Nephron (organoid): Measurements from ENCODE around the gene NAV2.
A peak's percentile ranks its signal among the peaks of the same experiment; 100 is the strongest.

Experiments used
- H3K27ac Mint-ChIP-seq, 3 experiments: 2 replicates each; pipeline ENCODE4 v1.8.0; 2020; ENCODE audit warnings: mixed read lengths in 3 of 3, mild to moderate bottlenecking in 2 of 3, moderate library complexity in 1 of 3
- H3K27me3 Mint-ChIP-seq: 2 replicates; pipeline ENCODE4 v1.8.0; 2021; ENCODE audit warnings: low read depth, mild to moderate bottlenecking, moderate library complexity, mixed read lengths
- H3K36me3 Mint-ChIP-seq: 2 replicates; pipeline ENCODE4 v1.8.0; 2020; ENCODE audit warnings: low read depth, mixed read lengths
- H3K4me1 Mint-ChIP-seq: 2 replicates; pipeline ENCODE4 v1.8.0; 2020; ENCODE audit warnings: mixed read lengths
- H3K4me3 Mint-ChIP-seq, 3 experiments: 2 replicates each; pipeline ENCODE4 v1.8.0; 2020; ENCODE audit warnings: mild to moderate bottlenecking in 3 of 3, mixed read lengths in 3 of 3, moderate library complexity in 2 of 3
- H3K9me3 Mint-ChIP-seq: 2 replicates; pipeline ENCODE4 v1.8.0; 2020; ENCODE audit warnings: mixed read lengths
- CTCF ChIP-seq, 3 experiments: fragments of 200-600 bp; sonication (generic); IDR thresholded peaks; one replicate each; pipeline ENCODE4 v1.5.0; 2021; ENCODE audit warnings: antibody characterized with exemption in 3 of 3; ENCODE audit not compliant: unreplicated experiment in 3 of 3

The NAV2 gene

GRCh38 chr11:20010156-20010850 lies 297.7 kb downstream of the NAV2 start:
- H3K4me3 Mint-ChIP-seq, result no peak overlapping the region
- no peaks in the 10 kb centered on the region for H3K36me3 Mint-ChIP-seq
- no peaks in the 10 kb centered on the region for H3K27me3 Mint-ChIP-seq
- no peaks in the 10 kb centered on the region for H3K9me3 Mint-ChIP-seq
- H3K4me1 Mint-ChIP-seq, result peaks cover 26% of the 10 kb centered on the region
- no peak for TF ChIP-seq CTCF (IDR thresholded peaks at IDR 0.05; ENCODE audit: unreplicated experiment in 3 of 3)
- H3K27ac Mint-ChIP-seq, result no peak overlapping the region

GRCh38 chr11:20010851-20011225 lies 298.2 kb downstream of the NAV2 start:
- Mint-ChIP-seq H3K4me3 (no peak overlapping the region), H3K27me3 (no peaks in the 10 kb centered on the region), H3K36me3 (no peaks in the 10 kb centered on the region), H3K9me3 (no peaks in the 10 kb centered on the region), H3K27ac (no peak overlapping the region), H3K4me1 (peaks cover 32% of the 10 kb centered on the region)
- no peak for TF ChIP-seq CTCF (IDR thresholded peaks at IDR 0.05; ENCODE audit: unreplicated experiment in 3 of 3)

- peak overlapping the region in 1 of 3 experiments; percentile 61 for H3K27ac Mint-ChIP-seq
- H3K9me3 Mint-ChIP-seq, result no peaks in the 10 kb centered on the region
- no peaks in the 10 kb centered on the region for H3K27me3 Mint-ChIP-seq
- H3K4me1 Mint-ChIP-seq, result peaks cover 37% of the 10 kb centered on the region
- no peak overlapping the region for H3K4me3 Mint-ChIP-seq
- H3K36me3 Mint-ChIP-seq, result no peaks in the 10 kb centered on the region
- no peak for TF ChIP-seq CTCF (IDR thresholded peaks at IDR 0.05; ENCODE audit: unreplicated experiment in 3 of 3)
Measured at GRCh38 chr11:20011307-20011951, 298.8 kb downstream of the NAV2 start.

- Mint-ChIP-seq H3K27ac (peak overlapping the region; percentile 69 to 89 (median 75)), H3K27me3 (no peaks in the 10 kb centered on the region), H3K4me1 (peaks cover 45% of the 10 kb centered on the region), H3K36me3 (no peaks in the 10 kb centered on the region), H3K4me3 (peak overlapping the region in 1 of 3 experiments; percentile 5), H3K9me3 (no peaks in the 10 kb centered on the region)
- TF ChIP-seq CTCF (IDR thresholded peaks at IDR 0.05; ENCODE audit: unreplicated experiment in 3 of 3), result no peak
Measured at GRCh38 chr11:20013346-20014066, 300.9 kb downstream of the NAV2 start.

GRCh38 chr11:20014067-20014402 lies 301.4 kb downstream of the NAV2 start:
- Mint-ChIP-seq H3K9me3 (no peaks in the 10 kb centered on the region), H3K36me3 (no peaks in the 10 kb centered on the region), H3K27ac (peak overlapping the region; percentile 69 to 89 (median 75)), H3K27me3 (no peaks in the 10 kb centered on the region), H3K4me3 (peak overlapping the region in 1 of 3 experiments; percentile 11), H3K4me1 (peaks cover 45% of the 10 kb centered on the region)
- no peak for TF ChIP-seq CTCF (IDR thresholded peaks at IDR 0.05; ENCODE audit: unreplicated experiment in 3 of 3)
